Glomerular visceral epithelial cell (primary cell): ENCODE data around the gene ZCCHC18.

Source experiments
- DNase-seq: peaks from one replicate; pipeline ENCODE4 v3.0.0-alpha.2; 2016; ENCODE audit errors: extremely low spot score

Gene ZCCHC18

GRCh38 chrX:104134583-104135261 lies 22.4 kb downstream of the ZCCHC18 start:
- no peak for DNase-seq

GRCh38 chrX:104135677-104136076 lies 23.4 kb downstream of the ZCCHC18 start:
- DNase-seq = peak; percentile 1

- peak; percentile 77 for DNase-seq
Measured at GRCh38 chrX:104136241-104137019, 24.1 kb downstream of the ZCCHC18 start.

GRCh38 chrX:104137496-104137895 lies 25.2 kb downstream of the ZCCHC18 start:
- no peak for DNase-seq

GRCh38 chrX:104141087-104141760 lies 28.9 kb downstream of the ZCCHC18 start:
- DNase-seq = no peak

- DNase-seq = no peak
Measured at GRCh38 chrX:104151037-104151436, 38.7 kb downstream of the ZCCHC18 start.

- DNase-seq = peak; percentile 80
Measured at GRCh38 chrX:104156630-104157529, 44.6 kb downstream of the ZCCHC18 start, which contains the start of gene SLC25A53. SLC25A53 (minus strand) TSS chrX:104157009; CDS start chrX:104105257, 51,752 bp downstream.
